Lung (tissue), 12 donors: ENCODE measurements around the gene KCNG4. TPM values are rescaled to one million over a fixed set of nuclear protein-coding genes. Genes with fewer than 3 reads are reported as not detected.

ENCODE experiments used
- ATAC-seq: fragments of 200-7000 bp; cut with Tn5 transposase; one replicate; pipeline ENCODE4 v1.9.1; 2020; ENCODE audit warnings: moderate number of reproducible peaks; ENCODE audit not compliant: insufficient read depth, low FRiP score
- DNase-seq, 3 donors: peaks; one replicate each; pipeline ENCODE4 v3.0.0-alpha.2; 2013 to 2017
- H3K27ac ChIP-seq, 2 donors: one replicate each; pipeline ENCODE4 v1.5.1; 2013; ENCODE audit warnings: mild to moderate bottlenecking in 2 of 2, moderate library complexity in 2 of 2, control low read depth in 1 of 2, inconsistent platforms in 1 of 2, low read depth in 1 of 2, low read length in 1 of 2
- H3K27me3 ChIP-seq, 3 donors: one replicate each; pipeline ENCODE4 v1.5.1; 2013; ENCODE audit warnings: low read length in 2 of 3; ENCODE audit not compliant: control insufficient read depth in 3 of 3, insufficient read depth in 3 of 3
- H3K36me3 ChIP-seq, 4 donors: one replicate each; pipeline ENCODE4 v1.5.1; 2013; ENCODE audit warnings: low read length in 4 of 4, mild to moderate bottlenecking in 1 of 4, moderate library complexity in 1 of 4; ENCODE audit not compliant: control insufficient read depth in 4 of 4, insufficient read depth in 4 of 4
- H3K4me1 ChIP-seq, 5 donors: one replicate each; pipeline ENCODE4 v1.5.1; 2013; ENCODE audit warnings: low read length in 5 of 5, mild to moderate bottlenecking in 2 of 5, moderate library complexity in 1 of 5; ENCODE audit not compliant: control insufficient read depth in 5 of 5, insufficient read depth in 5 of 5
- H3K4me3 ChIP-seq: one replicate; pipeline ENCODE4 v1.5.1; 2013; ENCODE audit warnings: mild to moderate bottlenecking, control low read depth, moderate library complexity
- H3K9ac ChIP-seq, 2 donors: one replicate each; pipeline ENCODE4 v1.5.1; 2013; ENCODE audit warnings: low read length in 2 of 2, control low read depth in 1 of 2; ENCODE audit not compliant: insufficient read depth in 1 of 2
- H3K9me3 ChIP-seq, 4 donors: one replicate each; pipeline ENCODE4 v1.5.1; 2013; ENCODE audit warnings: low read length in 3 of 4, mild to moderate bottlenecking in 1 of 4, moderate library complexity in 1 of 4; ENCODE audit not compliant: control insufficient read depth in 4 of 4, insufficient read depth in 3 of 4
- CTCF ChIP-seq: IDR thresholded peaks from 2 replicates; pipeline ENCODE4 v1.5.1; 2012; ENCODE audit warnings: mild to moderate bottlenecking; ENCODE audit errors: control extremely low read depth, extremely low read depth
- WGBS, 2 donors: extraction: QIAGEN DNeasy Blood & Tissue Kit; methylation state at CpG; one replicate each; pipeline ENCODE4 v1.1.7; 2013; 5-methylcytosine and 5-hydroxymethylcytosine counted together
- polyA plus RNA-seq, 2 donors: library from polyadenylated mRNA; stranded (reverse); fragments of 200-250 nt; gene quantifications; one replicate each; pipeline ENCODE4 v1.2.1, GENCODE V29; 2013
- total RNA-seq, 2 donors: library from RNA; depleted of rRNA in 1 of 2; stranded (reverse); fragments of >200 nt in 1 of 2; gene quantifications; one replicate each; pipeline ENCODE4 v1.2.1, GENCODE V29; 2014 to 2021
- donor health status: control.
- donor health status: control.
- donor health status: Bipolar disorder and iron deficiency.
- donor health status: healthy.
- donor health status: DM: yes; HTN: yes; CAD: no.

Gene KCNG4
- total and polyA plus RNA-seq, 4 donors: not detected

DNA sequence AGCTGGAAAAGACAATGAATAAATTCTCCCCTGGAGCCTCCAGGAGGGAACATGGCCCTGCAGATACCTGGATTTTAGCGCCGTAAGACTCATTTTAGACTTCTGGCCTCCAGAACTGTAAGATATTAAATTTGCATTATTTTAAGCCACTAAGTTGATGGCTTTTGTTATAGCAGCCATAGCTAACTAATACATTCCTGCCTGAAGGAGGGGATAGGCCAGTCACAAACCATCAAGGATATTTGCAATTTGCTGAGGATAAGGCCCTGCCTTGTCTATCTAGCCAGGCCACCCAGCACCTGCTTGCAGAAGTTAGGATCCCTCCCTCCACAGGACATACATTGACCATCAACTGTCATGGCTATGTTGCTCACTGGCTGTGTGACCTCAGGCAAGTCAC, 4.9 kb upstream of the KCNG4 start:
- no peak for ATAC-seq
- no peak overlapping the region for H3K4me3 ChIP-seq
- H3K9me3 ChIP-seq: peaks cover 0 to 16% (median 0%) of the 10 kb centered on the region in 4 donors
- peaks cover 0 to 3% (median 0%) of the 10 kb centered on the region in 5 donors for H3K4me1 ChIP-seq
- H3K36me3 ChIP-seq: no peaks in the 10 kb centered on the region
- no peak for DNase-seq
- H3K27ac ChIP-seq: no peak overlapping the region
- 97 to 100% methylated on average over 2 of the region's 2 CpGs for WGBS, 2 donors
- no peak for TF ChIP-seq CTCF
- no peak overlapping the region for H3K9ac ChIP-seq
- H3K27me3 ChIP-seq: peaks cover 0 to 6% (median 3%) of the 10 kb centered on the region in 3 donors

DNA sequence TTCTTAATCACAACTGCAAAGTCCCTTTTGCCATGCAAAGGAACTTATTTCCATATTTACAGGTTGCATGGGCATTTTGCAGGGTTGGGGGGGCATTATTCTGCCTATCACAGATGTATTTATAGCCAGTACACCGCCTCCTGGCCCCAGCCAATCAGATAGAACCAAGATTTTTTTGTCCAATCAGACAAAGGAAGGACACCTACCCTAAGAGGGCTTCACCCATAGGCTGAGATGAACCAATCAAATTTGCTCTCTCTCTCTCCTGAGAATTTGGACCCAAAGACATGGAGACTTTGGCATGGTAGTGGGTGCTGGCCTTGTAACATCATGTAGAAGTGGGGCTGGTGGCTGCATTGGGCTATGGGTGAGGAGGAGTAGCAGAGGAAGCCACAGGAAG, 3.9 kb upstream of the KCNG4 start:
- no peak for TF ChIP-seq CTCF
- H3K4me1 ChIP-seq: peaks cover 0 to 3% (median 0%) of the 10 kb centered on the region in 5 donors
- WGBS, 2 donors: 76 to 83% methylated on average over 1 of the region's 1 CpG
- DNase-seq: no peak
- peaks cover 0 to 16% (median 0%) of the 10 kb centered on the region in 4 donors for H3K9me3 ChIP-seq
- H3K4me3 ChIP-seq: no peak overlapping the region
- H3K36me3 ChIP-seq: no peaks in the 10 kb centered on the region
- no peak overlapping the region for H3K27ac ChIP-seq
- no peak for ATAC-seq
- peaks cover 0 to 2% (median 2%) of the 10 kb centered on the region in 3 donors for H3K27me3 ChIP-seq
- H3K9ac ChIP-seq: no peak overlapping the region

DNA sequence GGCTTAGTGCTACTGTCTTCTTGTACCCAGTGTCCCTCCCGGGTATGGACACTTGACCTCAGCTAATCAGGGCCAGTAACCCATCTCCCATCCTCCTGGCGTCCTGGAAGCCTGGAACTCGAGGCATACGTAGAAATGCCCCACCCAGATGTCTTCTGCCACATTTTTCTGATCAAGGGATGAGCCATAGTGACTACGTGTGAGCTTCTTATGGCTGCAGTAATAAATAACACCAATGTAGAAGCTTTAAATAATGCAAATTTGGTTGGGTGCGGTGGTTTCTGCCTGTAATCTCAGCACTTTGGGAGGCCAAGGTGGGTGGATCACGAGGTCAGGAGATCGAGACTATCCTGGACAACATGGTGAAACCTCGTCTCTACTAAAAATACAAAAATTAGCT, 3.0 kb upstream of the KCNG4 start:
- DNase-seq: no peak
- TF ChIP-seq CTCF: no peak
- Histone ChIP-seq H3K27ac (no peak overlapping the region), H3K27me3 (peaks cover 0 to 2% (median 2%) of the 10 kb centered on the region in 3 donors), H3K9ac (no peak overlapping the region), H3K4me3 (no peak overlapping the region), H3K36me3 (no peaks in the 10 kb centered on the region), H3K9me3 (peaks cover 0 to 16% (median 0%) of the 10 kb centered on the region in 4 donors), H3K4me1 (peaks cover 0 to 3% (median 0%) of the 10 kb centered on the region in 5 donors)
- WGBS, 2 donors: 88% methylated on average over 9 of the region's 9 CpGs
- no peak for ATAC-seq

DNA sequence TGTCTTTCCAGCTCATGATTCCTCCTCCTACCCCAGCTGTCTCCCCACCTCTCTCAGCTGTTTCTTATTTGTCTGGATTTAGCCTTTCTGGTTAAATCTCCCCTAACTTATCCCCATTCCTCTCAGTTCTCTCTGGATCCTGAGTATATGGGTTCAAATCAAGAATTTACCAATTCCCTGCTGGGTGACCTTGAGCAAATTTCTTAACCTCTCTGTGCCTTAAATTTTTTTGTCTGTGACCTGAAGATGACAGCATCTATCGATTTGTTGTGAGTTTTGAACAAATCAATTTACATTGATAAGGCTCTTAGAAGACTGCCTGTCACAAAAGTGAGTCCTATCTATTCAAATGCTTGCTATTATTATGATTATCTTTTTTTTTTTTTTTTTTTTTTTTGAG, 2.0 kb upstream of the KCNG4 start:
- Histone ChIP-seq H3K36me3 (no peaks in the 10 kb centered on the region), H3K27me3 (peaks cover 0 to 2% (median 0%) of the 10 kb centered on the region in 3 donors), H3K4me3 (no peak overlapping the region), H3K27ac (no peak overlapping the region), H3K4me1 (peaks cover 0 to 3% (median 0%) of the 10 kb centered on the region in 5 donors), H3K9me3 (peaks cover 0 to 16% (median 0%) of the 10 kb centered on the region in 4 donors), H3K9ac (no peak overlapping the region)
- TF ChIP-seq CTCF: no peak
- DNase-seq (no peak), ATAC-seq (no peak)
- WGBS, 2 donors: 79 to 87% methylated on average over 1 of the region's 1 CpG
